Type B pancreatic cell (in vitro differentiated cells): ENCODE measurements around the gene PRDM10. TPM values are rescaled to one million over a fixed set of nuclear protein-coding genes. Genes with fewer than 3 reads are reported as not detected.

Experiments
- DNase-seq: peaks from one replicate; pipeline ENCODE4 v3.0.0; 2021; ENCODE audit warnings: mixed read lengths; ENCODE audit not compliant: unreplicated experiment; ENCODE audit errors: extremely low spot score
- H3K27ac Mint-ChIP-seq: 2 replicates; pipeline ENCODE4 v1.8.0; 2021; ENCODE audit warnings: mild to moderate bottlenecking, mixed read lengths
- H3K27me3 Mint-ChIP-seq: 2 replicates; pipeline ENCODE4 v1.8.0; 2021; ENCODE audit warnings: mixed read lengths
- H3K36me3 Mint-ChIP-seq: 2 replicates; pipeline ENCODE4 v1.8.0; 2021; ENCODE audit warnings: mixed read lengths
- H3K4me1 Mint-ChIP-seq: one replicate; pipeline ENCODE4 v1.8.0; 2021; ENCODE audit warnings: mixed read lengths; ENCODE audit not compliant: unreplicated experiment
- H3K4me3 Mint-ChIP-seq: 2 replicates; pipeline ENCODE4 v1.8.0; 2021; ENCODE audit warnings: mild to moderate bottlenecking, mixed read lengths
- H3K9me3 Mint-ChIP-seq: 2 replicates; pipeline ENCODE4 v1.8.0; 2021; ENCODE audit warnings: mixed read lengths
- CTCF ChIP-seq: fragments of 200-600 bp; sonication (generic); conservative IDR thresholded peaks from 2 replicates; pipeline ENCODE4 v1.5.0; 2021; ENCODE audit warnings: antibody characterized with exemption, mild to moderate bottlenecking
- long read RNA-seq: library from polyadenylated mRNA; unstranded; transcript quantifications from one replicate; pipeline ENCODE4 v2.0.0, GENCODE V29; 2020
- total RNA-seq: library from RNA; stranded (reverse); gene quantifications from 2 replicates; pipeline ENCODE4 v1.2.1, GENCODE V29; 2021; ENCODE audit warnings: low replicate concordance

PRDM10 gene
- total RNA-seq = 13.2 and 13.4 TPM in 2 replicates
- long read RNA-seq, partial matches to known transcripts = 6 of 6 reads
- long read RNA-seq, other reads (novel, unspliced or antisense) = 0 of 6 reads

- peak; percentile 25 for TF ChIP-seq CTCF
- peak; percentile 93 for DNase-seq
- peaks cover 20% of the 10 kb centered on the region for H3K4me1 Mint-ChIP-seq
- H3K4me3 Mint-ChIP-seq = peak within 1 kb of the TSS; percentile 99
- H3K9me3 Mint-ChIP-seq = no peaks in the 10 kb centered on the region
- peak within 1 kb of the TSS; percentile 100 for H3K27ac Mint-ChIP-seq
- peaks cover 6% of the 10 kb centered on the region for H3K36me3 Mint-ChIP-seq
- peaks cover 4% of the 10 kb centered on the region for H3K27me3 Mint-ChIP-seq
These were observed at the start of gene PRDM10 for GRCh38 chr11:130002352-130002845. Gene PRDM10, minus strand, starts transcription at chr11:130002835. Its CDS starts 41,871 bp downstream, at chr11:129960964.

GRCh38 chr11:130051082-130051481, 48.4 kb upstream of the PRDM10 start:
- no peak for DNase-seq
- Mint-ChIP-seq H3K36me3 (no peaks in the 10 kb centered on the region), H3K4me1 (no peaks in the 10 kb centered on the region), H3K9me3 (no peaks in the 10 kb centered on the region), H3K4me3 (no peak overlapping the region), H3K27ac (no peak overlapping the region), H3K27me3 (no peaks in the 10 kb centered on the region)
- TF ChIP-seq CTCF = no peak

GRCh38 chr11:130050257-130050656, 47.6 kb upstream of the PRDM10 start:
- no peak for TF ChIP-seq CTCF
- Mint-ChIP-seq H3K36me3 (no peaks in the 10 kb centered on the region), H3K4me1 (no peaks in the 10 kb centered on the region), H3K27me3 (no peaks in the 10 kb centered on the region), H3K27ac (no peak overlapping the region), H3K4me3 (no peak overlapping the region), H3K9me3 (no peaks in the 10 kb centered on the region)
- DNase-seq = no peak

- H3K4me3 Mint-ChIP-seq = no peak overlapping the region
- no peak overlapping the region for H3K27ac Mint-ChIP-seq
- H3K36me3 Mint-ChIP-seq = no peaks in the 10 kb centered on the region
- H3K4me1 Mint-ChIP-seq = no peaks in the 10 kb centered on the region
- TF ChIP-seq CTCF = no peak
- no peaks in the 10 kb centered on the region for H3K9me3 Mint-ChIP-seq
- no peak for DNase-seq
- no peaks in the 10 kb centered on the region for H3K27me3 Mint-ChIP-seq
These were observed 46.7 kb upstream of the PRDM10 start for GRCh38 chr11:130049328-130049771.

GRCh38 chr11:130047141-130047540, 44.5 kb upstream of the PRDM10 start:
- no peak for DNase-seq
- Mint-ChIP-seq H3K27me3 (no peaks in the 10 kb centered on the region), H3K36me3 (no peaks in the 10 kb centered on the region), H3K27ac (no peak overlapping the region), H3K4me1 (peaks cover 6% of the 10 kb centered on the region), H3K9me3 (no peaks in the 10 kb centered on the region), H3K4me3 (no peak overlapping the region)
- no peak for TF ChIP-seq CTCF

- peaks cover 6% of the 10 kb centered on the region for H3K4me1 Mint-ChIP-seq
- no peaks in the 10 kb centered on the region for H3K36me3 Mint-ChIP-seq
- H3K27ac Mint-ChIP-seq = peak overlapping the region; percentile 57
- no peaks in the 10 kb centered on the region for H3K9me3 Mint-ChIP-seq
- DNase-seq = no peak
- peak overlapping the region; percentile 69 for H3K4me3 Mint-ChIP-seq
- no peaks in the 10 kb centered on the region for H3K27me3 Mint-ChIP-seq
- TF ChIP-seq CTCF = no peak
These were observed 40.9 kb upstream of the PRDM10 start for GRCh38 chr11:130043575-130043974.
